GM12878 (cell line): ENCODE results near the gene PAM. TPM values are rescaled to one million over a fixed set of nuclear protein-coding genes. Genes with fewer than 3 reads are reported as not detected.

Experiments
- ATAC-seq: fragments of 200-7000 bp; cut with Tn5 transposase; 3 replicates; pipeline ENCODE4 v1.9.1; 2020; ENCODE audit warnings: mild to moderate bottlenecking, moderate library complexity
- BruUV-seq: library from RNA; stranded (reverse); fragments of 400-500 nt; replicated peaks from 2 replicates; lab custom pipeline; 2021; lab: Mats Ljungman, UMichigan
- CTCF ChIA-PET: fragments of 300-600 bp; sonication (Branson Sonifier 250); formaldehyde crosslinking; extraction: SDS; loops from one replicate; lab custom pipeline; 2021; ENCODE audit warnings: inconsistent platforms; lab: Yijun Ruan, JAX
- POLR2A ChIA-PET: fragments of 350-600 bp; formaldehyde crosslinking; extraction: SDS; loops from one replicate; lab custom pipeline; 2021; ENCODE audit warnings: inconsistent platforms; lab: Charles Lee
- RAD21 ChIA-PET: fragments of 300-600 bp; sonication (Branson Sonifier 250); formaldehyde crosslinking; loops from one replicate; lab custom pipeline; 2023; ENCODE audit warnings: antibody characterized with exemption; ENCODE audit not compliant: unreplicated experiment; lab: Charles Lee
- SMC1A ChIA-PET: fragments of 300-600 bp; sonication (Branson Sonifier 250); formaldehyde crosslinking; loops from one replicate; lab custom pipeline; 2023; ENCODE audit not compliant: unreplicated experiment, uncharacterized antibody; lab: Charles Lee
- DNase-seq: peaks from one replicate; pipeline ENCODE4 v3.0.0-alpha.2; 2011; ENCODE audit warnings: low read depth, low spot score
- FAIRE-seq: peaks from 3 replicates; lab custom pipeline; 2011; peaks lifted over from hg19 to GRCh38; lab: Jason Lieb, UNC
- H2AFZ ChIP-seq: 2 replicates; pipeline ENCODE4 v1.6.0; 2011; ENCODE audit warnings: low read depth, low read length, control low read depth; ENCODE audit not compliant: control insufficient read depth
- H3K27ac ChIP-seq: 2 replicates; pipeline ENCODE4 v1.5.1; 2011; ENCODE audit warnings: control low read depth; ENCODE audit not compliant: control insufficient read depth, insufficient read depth
- H3K27me3 ChIP-seq, 2 experiments: replicated peaks in 1 of 2; 2 replicates each; pipeline versions ENCODE4 v1.6.0 to v1.6.1; 2011; ENCODE audit warnings: low read length in 1 of 2; ENCODE audit not compliant: control insufficient read depth in 2 of 2, insufficient read depth in 2 of 2
- H3K36me3 ChIP-seq, 2 experiments: 2 replicates each; pipeline ENCODE4 v1.5.1; 2011; ENCODE audit warnings: low read length in 1 of 2; ENCODE audit not compliant: control insufficient read depth in 2 of 2, insufficient read depth in 2 of 2
- H3K4me1 ChIP-seq: 2 replicates; pipeline ENCODE4 v1.6.1; 2011; ENCODE audit warnings: mild to moderate bottlenecking, low read length, moderate library complexity, mixed read lengths; ENCODE audit not compliant: control insufficient read depth, insufficient read depth
- H3K4me2 ChIP-seq: 2 replicates; pipeline ENCODE4 v1.6.0; 2011; ENCODE audit warnings: control low read depth; ENCODE audit not compliant: control insufficient read depth, insufficient read depth
- H3K4me3 ChIP-seq: fragments of 200-600 bp; sonication (generic); 2 replicates; pipeline ENCODE4 v1.5.1; 2016
- H3K79me2 ChIP-seq: 2 replicates; pipeline ENCODE4 v1.6.0; 2011; ENCODE audit warnings: low read length; ENCODE audit not compliant: control insufficient read depth, insufficient read depth
- H3K9ac ChIP-seq: 2 replicates; pipeline ENCODE4 v1.8.0; 2011; ENCODE audit warnings: low read length, control low read depth, mixed read lengths; ENCODE audit not compliant: control insufficient read depth, insufficient read depth
- H3K9me3 ChIP-seq: replicated peaks from 3 replicates; pipeline ENCODE4 v1.5.1; 2011; ENCODE audit warnings: mild to moderate bottlenecking, low read length; ENCODE audit not compliant: control insufficient read depth, insufficient read depth
- H4K20me1 ChIP-seq: 2 replicates; pipeline ENCODE4 v1.6.0; 2011; ENCODE audit not compliant: control insufficient read depth, insufficient read depth
- BCL3 ChIP-seq: IDR thresholded peaks from 2 replicates; pipeline ENCODE4 v1.6.1; 2011; ENCODE audit warnings: borderline replicate concordance, low read depth, mild to moderate bottlenecking, moderate library complexity, low read length; ENCODE audit not compliant: insufficient read depth, poor library complexity, severe bottlenecking
- RAD21 ChIP-seq: IDR thresholded peaks from 2 replicates; pipeline ENCODE4 v1.6.1; 2011; ENCODE audit warnings: mild to moderate bottlenecking, low read depth, low read length, moderate library complexity; ENCODE audit not compliant: insufficient read depth
- REST ChIP-seq: IDR thresholded peaks from 2 replicates; pipeline ENCODE4 v1.6.1; 2012; ENCODE audit warnings: mild to moderate bottlenecking, low read depth, low read length
- ZNF24 ChIP-seq: fragments of 450-650 bp; IDR thresholded peaks from 2 replicates; pipeline ENCODE4 v1.6.1; 2017; ENCODE audit warnings: antibody characterized with exemption, mild to moderate bottlenecking
- WGBS: methylation state at CpG from one replicate; pipeline ENCODE4 v1.1.6; 2016; ENCODE audit warnings: low lambda C conversion rate; ENCODE audit not compliant: insufficient replicate concordance, insufficient coverage; ENCODE audit errors: missing lambda C conversion rate; 5-methylcytosine and 5-hydroxymethylcytosine counted together
- in situ Hi-C: fragments of 300-500 bp; cut with MboI; formaldehyde crosslinking; loops from 9 replicates; pipeline ENCODE4 v1.14.3; 2018; ENCODE audit warnings: mixed read lengths
- intact Hi-C: fragments of 100-400 bp; cut with micrococcal nuclease; formaldehyde crosslinking; loops from one replicate; pipeline ENCODE4 v1.14.2; 2022; ENCODE audit not compliant: unreplicated experiment
- polyA plus RNA-seq, 11 experiments: library from polyadenylated mRNA; depleted of rRNA in 4 of 11; unstranded in 6 of 11; stranded (reverse) in 5 of 11; fragments of >200 nt; fragmentation: Nextera tagmentation in 4 of 11; fragmentation: Illumina TruSeq in 1 of 11; extraction: Ambion mirVana in 4 of 11; extraction: Trizol in 1 of 11; gene quantifications; 1 replicate in 1 of 11; 2 replicates in 10 of 11; pipeline versions ENCODE4 v1.2.1 to v1.2.3, GENCODE V29; 2011 to 2016; ENCODE audit warnings: inconsistent platforms in 2 of 11, missing spikeins in 2 of 11, low read depth in 1 of 11
- total RNA-seq, 4 experiments: library from RNA; depleted of rRNA in 3 of 4; stranded (reverse); fragments of >200 nt in 3 of 4; fragmentation: Illumina TruSeq in 1 of 4; extraction: Trizol in 1 of 4; gene quantifications; 2 replicates each; pipeline versions ENCODE4 v1.2.1 to v1.2.3, GENCODE V29; 2013 to 2021

The PAM gene
- total and polyA plus RNA-seq, 10 of the 15 experiments (the other 5 are each of a cell fraction or from before 2014, with no cell fraction given), result 5.5 to 72.5 (median 15.4) TPM

- Histone ChIP-seq H3K27me3 (no peaks in the 10 kb centered on the region), H3K4me1 (no peaks in the 10 kb centered on the region), H2AFZ (no peak overlapping the region), H3K9me3 (no peaks in the 10 kb centered on the region), H3K27ac (no peak overlapping the region), H3K4me2 (no peak overlapping the region), H3K79me2 (no peaks in the 10 kb centered on the region), H3K4me3 (no peak overlapping the region), H3K9ac (no peak overlapping the region), H3K36me3 (no peaks in the 10 kb centered on the region), H4K20me1 (no peaks in the 10 kb centered on the region)
- no TSS peak for BruUV-seq
- intact Hi-C loops (no loop called here), in situ Hi-C loops (no loop called here)
- POLR2A ChIA-PET, result no interaction called here
- FAIRE-seq (no peak), ATAC-seq (no peak), DNase-seq (no peak)
- peak; percentile 39; the same call in 1 of the 2 replicates for TF ChIP-seq REST
- TF ChIP-seq RAD21, result no peak
- TF ChIP-seq ZNF24, result no peak
- TF ChIP-seq BCL3, result no peak
- RAD21 ChIA-PET, result no interaction called here
- SMC1A ChIA-PET, result interaction anchor here (0.9 kb wide), 2 partner anchors 10 to 50 kb away, joined by 3 read pairs; no protein-coding TSS in a partner anchor
- CTCF ChIA-PET, result interaction anchor here (0.7 kb wide), 1 partner anchor 71 kb away, joined by 3 read pairs; no protein-coding TSS in a partner anchor
- WGBS, result 91% methylated on average over 3 of the region's 3 CpGs
Measured at GRCh38 chr5:102893942-102894341, 138.8 kb downstream of the PAM start.
